Measurements from ENCODE around the gene CARS2. TPM values are rescaled to one million over a fixed set of nuclear protein-coding genes. Genes with fewer than 3 reads are reported as not detected.
"Not testable (repeated sequence)": the region's sequence is repeated elsewhere in the genome, so short reads cannot be mapped to it uniquely, and the experiment has no call there.

The CARS2 gene
- total RNA-seq, 1 donor from 2014 or later: 89.6 TPM

DNA sequence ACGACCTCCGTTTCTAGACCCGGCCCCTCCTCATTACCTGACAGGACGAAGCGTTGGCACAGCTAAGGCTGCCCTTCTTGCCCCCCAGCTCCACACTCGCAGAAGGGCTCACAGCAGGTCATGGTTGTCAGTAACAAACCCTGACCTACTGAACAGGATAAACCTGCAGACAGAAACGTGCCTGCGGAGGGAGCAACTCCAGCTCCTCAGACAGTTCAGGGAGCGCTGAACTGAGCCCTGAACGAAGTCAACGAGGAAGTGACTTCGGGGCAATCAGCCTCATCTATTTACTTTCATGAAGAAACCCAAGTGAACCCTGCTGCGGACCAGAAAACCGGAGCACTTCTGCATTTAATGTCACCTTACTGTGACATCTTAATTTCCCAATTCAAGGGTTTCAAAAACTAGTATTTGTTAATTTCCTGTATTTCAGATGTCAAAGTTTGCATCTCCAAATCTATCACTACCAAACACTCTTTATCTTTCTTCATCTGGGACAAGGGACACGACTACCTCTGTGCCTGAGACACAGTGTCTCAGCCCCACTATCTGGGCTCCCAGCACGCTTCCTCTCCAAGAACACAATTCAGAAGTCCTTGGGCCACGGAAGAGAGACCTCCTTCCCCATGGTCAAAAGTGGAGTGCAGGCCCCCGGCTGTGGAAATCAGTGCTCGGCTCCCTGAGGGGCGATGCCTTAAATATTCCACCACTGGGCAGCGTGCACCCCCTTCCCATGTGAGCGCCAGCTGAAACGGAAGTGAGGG is 40.2 kb downstream of the CARS2 start:
- Mint-ChIP-seq H3K9me3 (peaks cover 13% of the 10 kb centered on the region), H3K27ac (no peak overlapping the region), H3K36me3 (ENCODE audit: low read depth) (peaks cover 82% of the 10 kb centered on the region), H3K27me3 (ENCODE audit: low read depth) (no peaks in the 10 kb centered on the region), H3K4me1 (ENCODE audit: low read depth) (no peaks in the 10 kb centered on the region), H3K4me3 (ENCODE audit: low read depth) (no peak overlapping the region)
- intact Hi-C loops (cut with micrococcal nuclease): no loop called here
- no peak for DNase-seq (ENCODE audit: low spot score)

DNA sequence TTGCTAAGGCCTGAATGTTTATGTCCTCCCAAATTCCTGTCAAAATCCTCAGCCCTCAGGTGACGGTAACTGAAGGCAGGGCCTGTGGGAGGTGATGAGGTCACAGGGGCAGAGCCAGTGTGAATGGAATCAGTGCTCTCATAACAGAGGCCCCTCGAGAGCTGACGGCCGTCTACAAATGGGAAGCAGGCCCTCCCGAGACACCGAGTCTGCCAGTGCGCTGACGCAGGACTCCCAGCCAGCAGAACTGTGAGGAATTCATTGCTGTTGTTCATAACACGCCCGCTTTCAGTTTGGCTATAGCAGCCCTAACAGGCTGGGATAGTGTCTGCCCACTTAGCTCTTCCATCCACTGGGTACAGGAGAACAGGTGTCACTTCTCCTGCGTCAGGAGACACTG is 41.2 kb downstream of the CARS2 start:
- Mint-ChIP-seq H3K4me1 (ENCODE audit: low read depth) (no peaks in the 10 kb centered on the region), H3K4me3 (ENCODE audit: low read depth) (no peak overlapping the region), H3K9me3 (peaks cover 19% of the 10 kb centered on the region), H3K27me3 (ENCODE audit: low read depth) (no peaks in the 10 kb centered on the region), H3K36me3 (ENCODE audit: low read depth) (peaks cover 84% of the 10 kb centered on the region), H3K27ac (no peak overlapping the region)
- no peak for DNase-seq (ENCODE audit: low spot score)
- intact Hi-C loops (cut with micrococcal nuclease): no loop called here

DNA sequence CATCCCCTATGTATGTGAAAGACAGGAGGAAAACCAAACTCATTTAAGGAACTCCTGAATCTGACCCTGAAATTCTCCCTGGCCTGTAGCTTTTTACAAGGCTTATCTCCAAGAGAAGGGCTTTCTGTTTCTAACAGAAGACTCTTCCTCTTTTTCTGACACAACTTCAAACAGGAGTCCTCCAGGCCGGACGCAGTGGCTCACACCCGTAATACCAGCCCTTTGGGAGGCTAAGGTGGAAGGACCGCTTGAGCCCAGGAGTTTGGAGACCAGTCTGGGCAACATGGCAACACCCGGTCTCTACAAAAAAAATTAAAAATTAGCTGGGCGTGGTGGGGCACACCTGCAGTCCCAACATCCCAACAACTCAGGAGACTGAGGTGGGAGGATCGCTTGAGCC is 41.9 kb downstream of the CARS2 start:
- DNase-seq (ENCODE audit: low spot score): no peak
- intact Hi-C loops (cut with micrococcal nuclease): no loop called here

DNA sequence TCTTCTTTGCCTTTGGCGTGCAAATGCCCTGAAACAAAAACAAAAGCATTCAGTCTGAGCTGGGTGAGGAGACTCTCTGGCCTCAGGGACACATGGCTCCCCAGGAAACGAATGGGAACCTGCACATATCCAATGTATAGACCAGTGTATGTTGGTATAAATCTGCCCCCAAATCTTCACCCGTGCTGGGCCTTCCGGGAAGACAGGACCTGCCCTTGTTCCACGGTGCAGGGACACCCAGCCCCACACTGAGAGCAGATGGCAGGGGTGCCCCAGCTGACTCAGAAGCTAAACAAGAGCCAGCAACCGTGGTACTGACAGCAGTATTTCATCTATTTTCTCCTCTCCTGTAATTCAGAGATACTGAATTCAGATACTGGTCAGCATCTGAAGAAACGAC is 42.4 kb downstream of the CARS2 start:
- DNase-seq (ENCODE audit: low spot score): no peak

More for the DNA sequence above, 41.9 kb downstream of the CARS2 start:
- no peak overlapping the region for H3K4me3 Mint-ChIP-seq (ENCODE audit: low read depth)
- no peaks in the 10 kb centered on the region for H3K4me1 Mint-ChIP-seq (ENCODE audit: low read depth)
- peaks cover 19% of the 10 kb centered on the region for H3K9me3 Mint-ChIP-seq
- H3K27me3 Mint-ChIP-seq (ENCODE audit: low read depth): no peaks in the 10 kb centered on the region
- H3K27ac Mint-ChIP-seq: no peak overlapping the region
- H3K36me3 Mint-ChIP-seq (ENCODE audit: low read depth): peaks cover 86% of the 10 kb centered on the region

DNA sequence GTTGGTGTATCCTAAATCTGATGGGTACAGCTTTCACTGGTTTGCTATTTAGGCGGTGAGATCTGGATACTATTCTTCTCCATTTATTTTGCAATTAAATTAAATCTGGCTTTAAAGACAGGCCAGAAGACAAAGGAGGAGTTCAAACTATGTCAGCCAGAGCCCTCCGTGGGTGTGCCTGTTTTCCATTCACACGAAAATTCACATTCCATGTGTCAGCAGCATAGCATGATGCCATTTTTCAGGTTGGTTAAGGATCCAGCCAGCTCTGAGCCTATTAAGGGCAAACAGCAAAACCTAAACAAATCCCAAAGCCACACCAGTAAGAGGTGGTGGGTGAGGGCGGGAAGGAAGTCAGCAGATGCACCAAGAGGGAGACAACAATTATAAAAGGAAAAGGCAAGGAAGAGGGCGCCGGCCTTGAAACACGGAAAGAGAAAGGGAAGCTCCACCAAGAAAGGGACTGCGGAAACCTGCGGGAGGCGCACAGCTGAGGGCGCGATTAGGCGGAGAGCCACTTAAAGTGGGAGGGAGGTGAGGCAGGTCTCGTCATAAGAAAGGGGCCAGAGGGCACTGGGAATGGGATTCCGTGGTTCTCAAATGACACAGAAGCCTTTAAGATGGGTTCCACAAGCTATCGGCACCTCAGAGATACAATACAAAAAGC is 43.0 kb downstream of the CARS2 start:
- DNase-seq (ENCODE audit: low spot score): no peak
- no peak overlapping the region for H3K27ac Mint-ChIP-seq
- intact Hi-C loops (cut with micrococcal nuclease): no loop called here
- H3K4me3 Mint-ChIP-seq (ENCODE audit: low read depth): no peak overlapping the region
- peaks cover 22% of the 10 kb centered on the region for H3K9me3 Mint-ChIP-seq
- H3K27me3 Mint-ChIP-seq (ENCODE audit: low read depth): no peaks in the 10 kb centered on the region
- H3K4me1 Mint-ChIP-seq (ENCODE audit: low read depth): peaks cover 6% of the 10 kb centered on the region
- peaks cover 89% of the 10 kb centered on the region for H3K36me3 Mint-ChIP-seq (ENCODE audit: low read depth)

More for the DNA sequence above, 42.4 kb downstream of the CARS2 start:
- intact Hi-C loops (cut with micrococcal nuclease): no loop called here
- Mint-ChIP-seq H3K27ac (no peak overlapping the region), H3K27me3 (ENCODE audit: low read depth) (no peaks in the 10 kb centered on the region), H3K9me3 (peaks cover 19% of the 10 kb centered on the region), H3K4me1 (ENCODE audit: low read depth) (peaks cover under 1% of the 10 kb centered on the region), H3K36me3 (ENCODE audit: low read depth) (peaks cover 86% of the 10 kb centered on the region), H3K4me3 (ENCODE audit: low read depth) (no peak overlapping the region)

DNA sequence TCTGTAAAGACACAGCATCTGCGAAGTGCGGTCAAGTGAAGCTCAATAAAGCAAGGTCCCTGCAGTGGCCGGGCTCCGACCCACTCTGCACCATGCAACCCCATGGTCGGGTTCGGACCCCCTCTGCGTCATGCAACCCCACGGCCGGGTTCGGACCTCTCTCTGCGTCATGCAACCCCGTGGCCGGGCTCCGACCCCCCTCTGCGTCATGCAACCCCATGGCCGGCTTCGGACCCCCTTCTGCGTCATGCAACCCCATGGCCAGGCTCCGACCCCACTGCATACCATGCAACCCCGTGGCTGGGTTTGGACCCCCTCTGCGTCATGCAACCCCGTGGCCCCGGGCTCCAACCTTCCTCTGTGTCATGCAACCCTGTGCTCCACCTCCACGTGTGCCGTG is 43.8 kb downstream of the CARS2 start:
- H3K27me3 Mint-ChIP-seq (ENCODE audit: low read depth): no peaks in the 10 kb centered on the region
- DNase-seq (ENCODE audit: low spot score): no peak
- peaks cover 9% of the 10 kb centered on the region for H3K4me1 Mint-ChIP-seq (ENCODE audit: low read depth)
- peaks cover 26% of the 10 kb centered on the region for H3K9me3 Mint-ChIP-seq
- intact Hi-C loops (cut with micrococcal nuclease): no loop called here
- no peak overlapping the region for H3K27ac Mint-ChIP-seq
- no peak overlapping the region for H3K4me3 Mint-ChIP-seq (ENCODE audit: low read depth)
- peaks cover 89% of the 10 kb centered on the region for H3K36me3 Mint-ChIP-seq (ENCODE audit: low read depth)

DNA sequence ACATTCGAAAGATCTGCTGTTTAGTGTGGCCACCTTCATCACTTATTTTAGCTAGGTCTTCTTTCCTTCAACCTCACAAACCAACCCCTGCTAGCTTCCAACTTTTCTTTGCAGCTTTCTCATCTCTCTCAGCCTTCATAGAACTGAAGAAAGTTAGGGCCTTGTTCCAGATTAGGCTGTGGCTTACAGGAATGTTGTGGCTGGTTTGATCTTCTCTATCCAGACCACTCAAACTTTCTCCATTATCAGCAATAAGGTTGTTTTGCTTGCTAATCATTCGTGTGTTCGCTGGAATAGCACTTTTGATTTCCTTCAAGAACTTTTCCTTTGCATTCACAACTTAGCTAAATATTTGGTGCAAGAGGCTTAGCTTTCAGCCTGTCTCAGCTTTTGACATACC is 44.7 kb downstream of the CARS2 start:
- H3K4me1 Mint-ChIP-seq (ENCODE audit: low read depth): peaks cover 10% of the 10 kb centered on the region
- H3K27me3 Mint-ChIP-seq (ENCODE audit: low read depth): no peaks in the 10 kb centered on the region
- no peak overlapping the region for H3K27ac Mint-ChIP-seq
- peaks cover 26% of the 10 kb centered on the region for H3K9me3 Mint-ChIP-seq
- intact Hi-C loops (cut with micrococcal nuclease): no loop called here
- H3K36me3 Mint-ChIP-seq (ENCODE audit: low read depth): peaks cover 85% of the 10 kb centered on the region
- H3K4me3 Mint-ChIP-seq (ENCODE audit: low read depth): no peak overlapping the region
- DNase-seq (ENCODE audit: low spot score): no peak

DNA sequence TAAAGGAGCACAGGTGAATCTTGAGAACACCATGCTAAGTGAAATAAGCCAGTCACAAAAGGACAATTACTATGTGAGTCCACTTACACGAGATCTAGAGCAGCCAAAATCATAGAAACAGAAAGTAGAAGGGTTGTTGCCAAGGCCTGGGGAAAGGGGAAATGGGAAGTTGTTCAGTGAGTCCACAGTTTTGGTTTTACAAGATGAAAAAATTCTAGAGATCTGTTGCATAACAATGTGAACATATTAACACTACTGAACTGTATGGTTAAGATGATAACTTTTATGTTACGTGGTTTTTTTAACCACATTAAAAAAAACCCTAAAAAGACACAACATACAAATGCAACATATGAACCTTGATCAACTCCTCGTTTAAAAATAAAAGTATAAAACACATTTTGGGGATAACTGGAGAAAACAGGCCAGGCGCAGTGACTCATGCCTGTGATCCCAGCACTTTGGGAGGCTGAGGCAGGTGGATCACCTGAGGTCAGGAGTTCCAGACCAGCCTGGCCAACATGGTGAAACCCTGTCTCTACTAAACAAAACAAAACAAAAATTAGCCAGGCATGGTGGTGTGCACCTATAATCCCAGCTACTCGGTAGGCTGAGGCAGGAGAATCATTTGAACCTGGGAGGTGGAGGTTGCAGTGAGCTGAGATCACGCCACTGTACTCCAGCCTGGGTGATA is 47.6 kb downstream of the CARS2 start:
- intact Hi-C loops (cut with micrococcal nuclease); H3K4me3 Mint-ChIP-seq (ENCODE audit: low read depth); DNase-seq (ENCODE audit: low spot score); H3K27me3 Mint-ChIP-seq (ENCODE audit: low read depth); H3K27ac Mint-ChIP-seq: not testable (repeated sequence)
- H3K9me3 Mint-ChIP-seq: peaks cover 26% of the 10 kb centered on the region
- H3K36me3 Mint-ChIP-seq (ENCODE audit: low read depth): peaks cover 79% of the 10 kb centered on the region
- peaks cover 12% of the 10 kb centered on the region for H3K4me1 Mint-ChIP-seq (ENCODE audit: low read depth)

DNA sequence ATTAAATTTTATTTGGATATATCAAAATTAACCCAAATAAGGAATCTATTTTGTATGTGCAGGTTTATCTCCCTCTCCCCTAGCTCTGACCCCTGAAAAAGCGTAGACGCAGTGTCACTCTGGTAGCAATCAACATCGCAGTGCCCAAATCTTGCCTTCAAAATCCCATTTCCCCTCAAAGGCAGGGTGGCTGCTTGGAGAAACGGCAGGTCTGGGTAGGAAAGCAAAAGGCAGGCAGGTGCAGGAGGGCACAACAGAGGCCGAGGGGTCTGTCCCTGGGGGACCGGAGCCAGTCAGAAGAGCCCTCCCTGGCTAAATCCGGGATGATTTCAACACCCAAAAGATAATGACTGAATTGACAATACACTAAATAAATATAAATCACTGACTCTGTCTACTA is 48.7 kb downstream of the CARS2 start:
- peaks cover 12% of the 10 kb centered on the region for H3K4me1 Mint-ChIP-seq (ENCODE audit: low read depth)
- peaks cover 22% of the 10 kb centered on the region for H3K9me3 Mint-ChIP-seq
- H3K27ac Mint-ChIP-seq: no peak overlapping the region
- DNase-seq (ENCODE audit: low spot score): no peak
- H3K36me3 Mint-ChIP-seq (ENCODE audit: low read depth): peaks cover 70% of the 10 kb centered on the region
- intact Hi-C loops (cut with micrococcal nuclease): no loop called here
- no peaks in the 10 kb centered on the region for H3K27me3 Mint-ChIP-seq (ENCODE audit: low read depth)
- no peak overlapping the region for H3K4me3 Mint-ChIP-seq (ENCODE audit: low read depth)

DNA sequence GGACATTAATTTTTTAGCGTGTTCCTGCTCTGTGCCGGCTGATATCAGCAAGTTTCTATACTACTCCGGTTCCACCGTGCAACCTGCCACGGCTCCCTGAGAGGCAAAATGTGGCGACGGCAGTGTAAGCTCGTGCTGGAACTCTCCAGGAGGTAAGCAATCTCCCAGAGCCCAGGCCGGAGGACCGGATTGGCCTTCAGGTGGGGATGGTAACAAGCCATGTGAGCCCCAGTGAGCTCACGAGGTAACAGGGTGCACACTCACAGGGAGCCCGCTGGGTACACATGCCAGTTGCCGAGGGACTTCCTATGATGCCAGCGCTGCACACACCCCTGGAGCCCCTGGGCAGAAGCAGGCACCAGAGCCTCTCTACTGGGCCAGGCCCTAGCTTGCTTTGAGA is 52.1 kb downstream of the CARS2 start:
- Mint-ChIP-seq H3K36me3 (ENCODE audit: low read depth) (peaks cover 54% of the 10 kb centered on the region), H3K4me3 (ENCODE audit: low read depth) (no peak overlapping the region), H3K27me3 (ENCODE audit: low read depth) (no peaks in the 10 kb centered on the region), H3K27ac (no peak overlapping the region), H3K4me1 (ENCODE audit: low read depth) (peaks cover 12% of the 10 kb centered on the region), H3K9me3 (peaks cover 7% of the 10 kb centered on the region)
- DNase-seq (ENCODE audit: low spot score): no peak
- intact Hi-C loops (cut with micrococcal nuclease): no loop called here

DNA sequence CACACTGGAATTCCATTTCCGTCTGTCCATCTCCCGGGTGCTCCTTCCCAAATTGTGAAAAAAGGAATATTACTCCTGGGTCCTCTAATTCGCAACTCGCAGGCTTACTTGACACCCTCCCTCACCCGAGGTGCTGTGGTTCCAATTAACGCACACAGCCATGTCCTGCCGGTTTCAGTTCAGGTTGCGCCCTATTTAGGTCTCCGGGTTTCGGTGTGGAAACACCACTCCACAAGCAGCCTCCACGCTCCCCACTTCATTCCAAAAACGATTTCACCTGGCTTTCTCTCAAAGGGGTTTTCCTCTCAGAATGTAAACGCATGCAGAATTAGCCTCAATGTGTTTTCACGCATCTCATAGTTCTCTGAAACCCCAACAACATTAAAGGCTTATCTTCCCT is 52.6 kb downstream of the CARS2 start:
- Mint-ChIP-seq H3K36me3 (ENCODE audit: low read depth) (peaks cover 48% of the 10 kb centered on the region), H3K27ac (no peak overlapping the region), H3K4me1 (ENCODE audit: low read depth) (peaks cover 9% of the 10 kb centered on the region), H3K9me3 (peaks cover 7% of the 10 kb centered on the region), H3K4me3 (ENCODE audit: low read depth) (no peak overlapping the region), H3K27me3 (ENCODE audit: low read depth) (no peaks in the 10 kb centered on the region)
- DNase-seq (ENCODE audit: low spot score): no peak
- intact Hi-C loops (cut with micrococcal nuclease): no loop called here

DNA sequence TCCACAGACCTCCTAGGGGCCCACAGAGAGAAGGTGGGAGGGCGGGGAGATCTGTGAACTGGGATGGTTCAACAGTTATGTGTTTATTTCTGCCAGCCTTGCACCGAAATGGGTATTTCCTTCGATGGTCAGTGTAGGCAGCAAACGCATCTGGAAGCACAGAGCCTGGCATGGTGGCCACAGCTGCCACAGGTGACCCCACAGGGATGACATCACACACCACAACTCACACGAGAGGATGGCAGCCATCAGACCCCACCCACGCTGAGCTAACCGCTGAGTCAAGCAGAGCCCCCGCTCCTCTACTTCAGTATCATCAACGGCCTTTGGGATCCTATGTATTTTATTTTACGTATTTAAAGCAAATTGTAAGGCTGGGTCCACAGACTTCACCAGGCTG is 53.2 kb downstream of the CARS2 start:
- H3K9me3 Mint-ChIP-seq: peaks cover 2% of the 10 kb centered on the region
- peaks cover 4% of the 10 kb centered on the region for H3K4me1 Mint-ChIP-seq (ENCODE audit: low read depth)
- intact Hi-C loops (cut with micrococcal nuclease): no loop called here
- DNase-seq (ENCODE audit: low spot score): no peak
- H3K27me3 Mint-ChIP-seq (ENCODE audit: low read depth): no peaks in the 10 kb centered on the region
- no peak overlapping the region for H3K4me3 Mint-ChIP-seq (ENCODE audit: low read depth)
- H3K36me3 Mint-ChIP-seq (ENCODE audit: low read depth): peaks cover 43% of the 10 kb centered on the region
- no peak overlapping the region for H3K27ac Mint-ChIP-seq

DNA sequence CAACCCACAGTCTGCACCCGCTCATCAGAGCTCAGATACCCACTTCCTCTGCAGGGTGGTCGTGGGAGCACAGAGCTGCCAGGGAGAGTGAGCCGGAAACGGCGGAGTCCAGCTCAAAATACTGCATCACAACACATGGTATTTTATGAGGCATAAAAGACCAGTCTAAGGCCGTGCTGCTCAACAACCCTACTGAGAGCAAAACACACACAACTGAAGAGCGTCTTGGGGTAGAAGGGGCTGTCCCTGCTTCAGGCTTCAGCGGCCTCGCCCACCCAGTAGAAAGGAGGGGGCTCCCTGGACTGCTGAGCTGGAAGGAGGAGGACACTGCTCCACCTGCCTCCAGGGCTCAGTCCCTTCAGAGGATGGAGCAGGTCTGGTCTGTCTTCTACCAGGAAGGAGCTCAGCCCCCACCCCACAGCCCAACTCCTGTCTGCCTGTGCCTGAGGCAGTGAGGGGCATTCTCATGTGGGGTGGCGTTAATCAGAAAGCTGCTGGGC is 53.6 kb downstream of the CARS2 start:
- H3K27me3 Mint-ChIP-seq (ENCODE audit: low read depth): no peaks in the 10 kb centered on the region
- H3K9me3 Mint-ChIP-seq: no peaks in the 10 kb centered on the region
- H3K36me3 Mint-ChIP-seq (ENCODE audit: low read depth): peaks cover 38% of the 10 kb centered on the region
- intact Hi-C loops (cut with micrococcal nuclease): no loop called here
- no peak overlapping the region for H3K4me3 Mint-ChIP-seq (ENCODE audit: low read depth)
- DNase-seq (ENCODE audit: low spot score): no peak
- H3K27ac Mint-ChIP-seq: no peak overlapping the region
- H3K4me1 Mint-ChIP-seq (ENCODE audit: low read depth): peaks cover 3% of the 10 kb centered on the region

Measured in activated T-helper 2 cell treated with anti-CD3 and anti-CD28 coated beads, Interferon-gamma antibody, Interleukin-2, Interleukin-4, amounts not matched to agents 10 μg/mL and 5 μg/mL and 100 μg/mL, durations not matched to agents 14 hours and 24 hours and 36 hours (primary cell).